Calu3 (cell line): ENCODE results near the gene APC2. TPM values are rescaled to one million over a fixed set of nuclear protein-coding genes. Genes with fewer than 3 reads are reported as not detected.

Experiments
- BruUV-seq: library from RNA; stranded (reverse); fragments of 400-500 nt; replicated peaks from 2 replicates; lab custom pipeline; 2021; lab: Mats Ljungman, UMichigan
- CTCF ChIA-PET: fragments of 300-600 bp; sonication (Branson Sonifier 250); formaldehyde crosslinking; loops from one replicate; lab custom pipeline; 2022; ENCODE audit warnings: antibody characterized with exemption; lab: Charles Lee
- DNase-seq: peaks from one replicate; pipeline ENCODE4 v3.0.0; 2022
- H3K27ac Mint-ChIP-seq: one replicate; pipeline ENCODE4 v1.8.0; 2022; ENCODE audit warnings: mixed read lengths; ENCODE audit not compliant: unreplicated experiment
- H3K27me3 Mint-ChIP-seq: one replicate; pipeline ENCODE4 v1.8.0; 2022; ENCODE audit warnings: mixed read lengths; ENCODE audit not compliant: unreplicated experiment
- H3K36me3 Mint-ChIP-seq: one replicate; pipeline ENCODE4 v1.8.0; 2022; ENCODE audit warnings: mild to moderate bottlenecking, moderate library complexity, mixed read lengths; ENCODE audit not compliant: insufficient read depth, unreplicated experiment
- H3K4me1 Mint-ChIP-seq: one replicate; pipeline ENCODE4 v1.8.0; 2022; ENCODE audit warnings: mild to moderate bottlenecking, low read depth, mixed read lengths; ENCODE audit not compliant: unreplicated experiment
- H3K4me3 Mint-ChIP-seq: one replicate; pipeline ENCODE4 v1.8.0; 2022; ENCODE audit warnings: mild to moderate bottlenecking, low read depth, moderate library complexity, mixed read lengths; ENCODE audit not compliant: unreplicated experiment
- H3K9me3 Mint-ChIP-seq: one replicate; pipeline ENCODE4 v1.8.0; 2022; ENCODE audit warnings: low read depth, mixed read lengths; ENCODE audit not compliant: unreplicated experiment
- CTCF ChIP-seq: fragments of 200-600 bp; IDR thresholded peaks from one replicate; pipeline ENCODE4 v1.8.0; 2022; ENCODE audit warnings: antibody characterized with exemption; ENCODE audit not compliant: unreplicated experiment
- intact Hi-C: fragments of 100-400 bp; cut with micrococcal nuclease; formaldehyde crosslinking; loops from one replicate; pipeline ENCODE4 v1.10.0; 2022; ENCODE audit not compliant: unreplicated experiment
- total RNA-seq: library from RNA; stranded (reverse); gene quantifications from 2 replicates; pipeline ENCODE4 v1.2.3, GENCODE V29; 2022

The APC2 gene
- total RNA-seq, 1 experiment from 2014 or later: 0.12 TPM

GRCh38 chr19:1501200-1501595, 51.3 kb downstream of the APC2 start:
- Mint-ChIP-seq H3K9me3 (no peaks in the 10 kb centered on the region), H3K36me3 (peaks cover 3% of the 10 kb centered on the region), H3K4me1 (peaks cover 7% of the 10 kb centered on the region), H3K27ac (no peak overlapping the region), H3K27me3 (peaks cover 9% of the 10 kb centered on the region), H3K4me3 (no peak overlapping the region)
- CTCF ChIA-PET: no interaction called here
- TF ChIP-seq CTCF: no peak
- intact Hi-C loops: no loop called here
- peak; percentile 39 for DNase-seq
- no TSS peak for BruUV-seq

- Mint-ChIP-seq H3K9me3 (no peaks in the 10 kb centered on the region), H3K27ac (no peak overlapping the region), H3K4me1 (no peaks in the 10 kb centered on the region), H3K4me3 (no peak overlapping the region), H3K36me3 (peaks cover 5% of the 10 kb centered on the region), H3K27me3 (no peaks in the 10 kb centered on the region)
- TF ChIP-seq CTCF: no peak
- CTCF ChIA-PET: no interaction called here
- BruUV-seq: no TSS peak
- DNase-seq: no peak
- intact Hi-C loops: no loop called here
Measured at GRCh38 chr19:1502433-1503088, 52.6 kb downstream of the APC2 start.

- Mint-ChIP-seq H3K4me3 (no peak overlapping the region), H3K36me3 (peaks cover 10% of the 10 kb centered on the region), H3K9me3 (no peaks in the 10 kb centered on the region), H3K4me1 (no peaks in the 10 kb centered on the region), H3K27me3 (no peaks in the 10 kb centered on the region), H3K27ac (no peak overlapping the region)
- peak; percentile 47 for DNase-seq
- intact Hi-C loops: no loop called here
- no TSS peak for BruUV-seq
- CTCF ChIA-PET: no interaction called here
- TF ChIP-seq CTCF: peak; percentile 76
Measured at GRCh38 chr19:1503089-1503924, 53.4 kb downstream of the APC2 start.

- Mint-ChIP-seq H3K4me3 (no peak overlapping the region), H3K36me3 (peaks cover 10% of the 10 kb centered on the region), H3K4me1 (no peaks in the 10 kb centered on the region), H3K27me3 (no peaks in the 10 kb centered on the region), H3K9me3 (no peaks in the 10 kb centered on the region), H3K27ac (no peak overlapping the region)
- no TSS peak for BruUV-seq
- intact Hi-C loops: no loop called here
- DNase-seq: no peak
- no peak for TF ChIP-seq CTCF
- CTCF ChIA-PET: no interaction called here
Measured at GRCh38 chr19:1503925-1504773, 54.2 kb downstream of the APC2 start.
